GM19455 (cell line): ENCODE measurements around the gene C1QL2.

Experiments
- ATAC-seq: cut with Tn5 transposase; IDR thresholded peaks from one replicate; pipeline ENCODE4 v1.9.1; 2021; ENCODE audit not compliant: unreplicated experiment

Gene C1QL2

GRCh38 chr2:119144806-119145205 lies 13.7 kb downstream of the C1QL2 start:
- ATAC-seq, result no peak

- ATAC-seq, result no peak
These were observed 15.7 kb downstream of the C1QL2 start for GRCh38 chr2:119142824-119143223.

- ATAC-seq, result no peak
These were observed 21.0 kb downstream of the C1QL2 start for GRCh38 chr2:119137502-119137901.

- no peak for ATAC-seq
These were observed 21.7 kb downstream of the C1QL2 start for GRCh38 chr2:119136872-119137271.

GRCh38 chr2:119136093-119136492 lies 22.5 kb downstream of the C1QL2 start:
- ATAC-seq, result no peak

- ATAC-seq, result no peak
These were observed 23.8 kb downstream of the C1QL2 start for GRCh38 chr2:119134775-119135174.

- ATAC-seq, result no peak
These were observed 31.9 kb downstream of the C1QL2 start for GRCh38 chr2:119126650-119127049.

- ATAC-seq, result no peak
These were observed 35.2 kb downstream of the C1QL2 start for GRCh38 chr2:119123389-119123788.

- no peak for ATAC-seq
These were observed 35.9 kb downstream of the C1QL2 start for GRCh38 chr2:119122663-119123062.

GRCh38 chr2:119119999-119120756 lies 38.4 kb downstream of the C1QL2 start:
- no peak for ATAC-seq

- no peak for ATAC-seq
These were observed 39.3 kb downstream of the C1QL2 start for GRCh38 chr2:119119076-119119785.

- ATAC-seq, result no peak
These were observed 40.4 kb downstream of the C1QL2 start for GRCh38 chr2:119117891-119118882.

GRCh38 chr2:119117408-119117807 lies 41.1 kb downstream of the C1QL2 start:
- no peak for ATAC-seq

GRCh38 chr2:119116411-119117295 lies 41.9 kb downstream of the C1QL2 start:
- ATAC-seq, result no peak

GRCh38 chr2:119114266-119114665 lies 44.3 kb downstream of the C1QL2 start:
- ATAC-seq, result no peak

GRCh38 chr2:119113489-119113770 lies 45.1 kb downstream of the C1QL2 start:
- no peak for ATAC-seq

- no peak for ATAC-seq
These were observed 45.6 kb downstream of the C1QL2 start for GRCh38 chr2:119112770-119113488.

GRCh38 chr2:119112230-119112629 lies 46.3 kb downstream of the C1QL2 start:
- ATAC-seq, result no peak

GRCh38 chr2:119111115-119111975 lies 47.2 kb downstream of the C1QL2 start:
- ATAC-seq, result no peak
